GM06990 (cell line): ENCODE measurements around the gene GHRHR.
A peak's percentile ranks its signal among the peaks of the same experiment; 100 is the strongest.

Experiments used
- DNase-seq: peaks from one replicate; pipeline ENCODE4 v3.0.0-alpha.2; 2011; ENCODE audit not compliant: insufficient read length; ENCODE audit errors: extremely low read depth
- H3K27me3 ChIP-seq: replicated peaks from 2 replicates; pipeline ENCODE4 v1.6.0; 2011; ENCODE audit warnings: low read length; ENCODE audit not compliant: control insufficient read depth, insufficient read depth
- H3K36me3 ChIP-seq: 2 replicates; pipeline ENCODE4 v1.5.1; 2011; ENCODE audit warnings: low read length; ENCODE audit not compliant: control insufficient read depth, insufficient read depth
- H3K4me3 ChIP-seq: replicated peaks from 2 replicates; pipeline ENCODE4 v1.5.1; 2011; ENCODE audit warnings: low read depth, mild to moderate bottlenecking, control low read depth, low read length
- TF ChIP-seq, protein P1 (sequence below): IDR thresholded peaks from 2 replicates; pipeline ENCODE4 v1.5.1; 2011; ENCODE audit warnings: low read length, control low read depth, mild to moderate bottlenecking, inconsistent platforms; ENCODE audit not compliant: insufficient read depth, poor library complexity, severe bottlenecking

The GHRHR gene

DNA sequence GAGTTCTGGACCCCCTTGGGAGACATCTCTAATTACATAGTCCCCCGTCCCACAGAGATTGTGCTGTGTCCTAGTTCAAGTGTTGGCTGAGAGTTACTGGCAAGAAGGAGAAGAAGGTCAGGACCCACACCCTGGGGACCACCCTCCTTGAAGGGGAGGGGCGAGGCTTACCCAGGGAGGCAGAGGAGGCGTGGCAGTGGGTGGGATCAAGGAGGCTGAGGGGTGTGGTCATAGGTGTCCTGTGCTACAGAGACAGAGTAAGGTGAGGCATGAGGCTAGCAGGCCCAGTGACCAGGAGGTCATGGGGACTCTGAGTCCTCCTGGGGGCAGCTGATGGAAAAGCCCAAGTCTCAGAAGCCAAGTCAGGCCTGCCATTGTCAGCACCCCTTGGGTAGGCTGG is 59.0 kb downstream of the GHRHR start:
- no peaks in the 10 kb centered on the region for H3K27me3 ChIP-seq
- no peak for DNase-seq

DNA sequence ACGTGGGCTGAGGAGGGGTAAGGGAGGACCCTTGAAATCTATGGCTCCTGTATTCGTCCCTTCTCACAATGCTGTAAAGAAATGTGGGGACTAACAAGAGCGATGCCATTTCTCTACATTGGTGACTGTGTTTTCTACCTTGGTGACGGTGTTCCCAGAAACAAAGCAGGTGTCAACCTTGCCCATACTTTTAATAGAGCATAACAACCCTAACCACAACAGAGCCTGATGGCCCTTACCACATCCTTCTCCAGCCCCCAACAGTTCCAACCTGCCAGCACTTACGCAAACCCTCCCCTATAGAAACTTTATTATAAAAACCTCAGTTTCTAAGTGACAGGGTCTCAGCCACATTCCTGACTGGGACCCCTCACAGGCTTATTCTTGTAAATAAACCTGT is 60.1 kb downstream of the GHRHR start:
- no peak for DNase-seq
- TF ChIP-seq, protein P1, sequence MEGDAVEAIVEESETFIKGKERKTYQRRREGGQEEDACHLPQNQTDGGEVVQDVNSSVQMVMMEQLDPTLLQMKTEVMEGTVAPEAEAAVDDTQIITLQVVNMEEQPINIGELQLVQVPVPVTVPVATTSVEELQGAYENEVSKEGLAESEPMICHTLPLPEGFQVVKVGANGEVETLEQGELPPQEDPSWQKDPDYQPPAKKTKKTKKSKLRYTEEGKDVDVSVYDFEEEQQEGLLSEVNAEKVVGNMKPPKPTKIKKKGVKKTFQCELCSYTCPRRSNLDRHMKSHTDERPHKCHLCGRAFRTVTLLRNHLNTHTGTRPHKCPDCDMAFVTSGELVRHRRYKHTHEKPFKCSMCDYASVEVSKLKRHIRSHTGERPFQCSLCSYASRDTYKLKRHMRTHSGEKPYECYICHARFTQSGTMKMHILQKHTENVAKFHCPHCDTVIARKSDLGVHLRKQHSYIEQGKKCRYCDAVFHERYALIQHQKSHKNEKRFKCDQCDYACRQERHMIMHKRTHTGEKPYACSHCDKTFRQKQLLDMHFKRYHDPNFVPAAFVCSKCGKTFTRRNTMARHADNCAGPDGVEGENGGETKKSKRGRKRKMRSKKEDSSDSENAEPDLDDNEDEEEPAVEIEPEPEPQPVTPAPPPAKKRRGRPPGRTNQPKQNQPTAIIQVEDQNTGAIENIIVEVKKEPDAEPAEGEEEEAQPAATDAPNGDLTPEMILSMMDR = no peak
- Histone ChIP-seq H3K27me3 (no peaks in the 10 kb centered on the region), H3K4me3 (no peak overlapping the region), H3K36me3 (no peaks in the 10 kb centered on the region)

More for the DNA sequence above, 59.0 kb downstream of the GHRHR start:
- Histone ChIP-seq H3K4me3 (no peak overlapping the region), H3K36me3 (no peaks in the 10 kb centered on the region)
- TF ChIP-seq, protein P1 = no peak

DNA sequence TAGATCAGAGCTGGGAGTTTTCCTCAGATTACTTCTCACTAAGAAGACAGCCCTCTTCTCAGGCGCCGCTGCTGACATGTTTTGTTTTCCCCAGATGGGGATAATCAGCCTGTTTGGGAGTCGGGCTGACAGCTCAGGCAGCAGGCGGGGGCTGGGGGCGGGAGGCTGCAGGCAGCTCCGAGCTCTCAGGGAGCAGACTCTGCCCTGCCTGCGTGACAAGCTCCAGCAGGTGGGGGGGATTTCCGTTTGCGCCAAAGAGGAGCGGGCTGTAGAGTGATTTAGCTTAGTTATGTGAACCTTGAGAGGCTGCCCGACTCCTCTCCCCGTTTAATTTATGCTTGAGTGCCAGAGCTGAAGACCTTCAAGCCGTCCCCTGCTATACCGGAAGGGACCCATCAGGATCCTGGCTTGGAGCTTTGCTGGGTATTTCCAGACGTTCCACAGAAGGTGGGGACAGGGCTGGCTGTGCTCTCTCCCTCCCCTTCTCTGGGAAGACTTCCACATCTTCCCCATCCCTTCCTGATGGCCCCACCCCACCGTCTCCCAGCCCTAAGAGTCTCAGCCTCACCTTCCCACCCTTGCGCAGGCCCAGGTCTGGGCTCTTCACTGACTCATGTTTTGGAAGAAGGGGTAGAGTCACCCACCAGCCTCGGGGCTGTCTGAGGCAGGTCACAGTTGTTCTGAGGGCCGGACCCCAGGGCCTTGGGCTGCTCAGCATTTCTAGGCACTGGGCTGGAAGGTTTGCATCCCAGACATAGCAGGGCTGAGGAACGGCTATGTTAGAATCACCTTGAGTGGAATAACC is 63.6 kb downstream of the GHRHR start:
- Histone ChIP-seq H3K36me3 (no peaks in the 10 kb centered on the region), H3K4me3 (no peak overlapping the region), H3K27me3 (no peaks in the 10 kb centered on the region)
- TF ChIP-seq, protein P1 = no peak
- DNase-seq = peak; percentile 16

- TF ChIP-seq, protein P1 = no peak
- no peak for DNase-seq
- H3K27me3 ChIP-seq = no peaks in the 10 kb centered on the region
- H3K36me3 ChIP-seq = no peaks in the 10 kb centered on the region
- H3K4me3 ChIP-seq = no peak overlapping the region
Measured at GRCh38 chr7:31028006-31028405, 64.3 kb downstream of the GHRHR start.

DNA sequence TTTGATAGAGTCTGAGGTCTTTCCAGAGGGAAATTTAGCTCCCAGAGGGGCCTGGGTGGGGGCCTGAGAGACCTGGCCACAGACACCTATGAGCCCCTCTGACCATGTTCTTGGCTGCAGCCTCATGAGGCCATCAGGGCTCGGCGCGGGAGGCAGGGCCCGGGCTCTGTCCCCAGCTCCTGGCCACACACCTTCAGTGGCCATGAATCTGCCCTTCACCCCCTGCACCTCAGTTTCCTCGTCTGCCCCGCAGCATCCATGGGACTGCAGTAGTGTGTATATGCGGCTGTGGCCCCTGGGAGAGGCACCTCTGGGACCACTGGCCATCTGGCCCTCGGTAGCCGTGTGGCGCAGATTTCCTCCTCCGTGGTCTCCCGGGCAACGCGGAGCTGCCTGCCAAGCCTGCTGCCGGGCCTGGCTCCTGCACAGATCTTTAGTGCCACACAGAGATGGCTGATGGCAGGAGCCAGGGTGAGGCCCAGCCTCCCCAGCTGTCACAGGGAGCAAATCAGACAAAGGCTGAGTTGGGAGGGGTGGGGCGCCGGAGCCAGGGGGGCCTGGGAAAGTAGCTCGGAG is 64.8 kb downstream of the GHRHR start:
- no peak for DNase-seq
- H3K4me3 ChIP-seq = no peak overlapping the region
- no peaks in the 10 kb centered on the region for H3K36me3 ChIP-seq
- TF ChIP-seq, protein P1 = no peak
- H3K27me3 ChIP-seq = no peaks in the 10 kb centered on the region
